ENCODE results near the gene CA10.

CA10 gene

DNA sequence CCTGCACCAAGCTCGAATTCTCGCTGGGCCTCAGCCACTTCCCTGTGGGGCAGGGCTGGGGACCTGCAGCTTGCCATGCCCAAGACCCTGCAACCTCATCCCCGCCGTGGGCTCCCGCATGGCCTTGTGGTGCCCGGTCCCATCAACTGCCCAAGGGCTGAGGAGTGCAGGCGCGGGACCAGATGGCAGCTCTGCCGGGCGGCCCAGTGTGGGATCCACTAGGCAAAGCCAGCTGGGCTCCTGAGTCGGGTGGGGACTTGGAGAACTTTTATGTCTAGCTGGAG is 489.6 kb downstream of the CA10 start:
- no peak for DNase-seq (ENCODE audit: low read depth, low spot score)
- H3K4me3 ChIP-seq (ENCODE audit: low read depth, low read length) = no peak overlapping the region
- ChIA-PET POLR2A (no interaction called here), CTCF (no interaction called here)
- TF ChIP-seq, protein P1, sequence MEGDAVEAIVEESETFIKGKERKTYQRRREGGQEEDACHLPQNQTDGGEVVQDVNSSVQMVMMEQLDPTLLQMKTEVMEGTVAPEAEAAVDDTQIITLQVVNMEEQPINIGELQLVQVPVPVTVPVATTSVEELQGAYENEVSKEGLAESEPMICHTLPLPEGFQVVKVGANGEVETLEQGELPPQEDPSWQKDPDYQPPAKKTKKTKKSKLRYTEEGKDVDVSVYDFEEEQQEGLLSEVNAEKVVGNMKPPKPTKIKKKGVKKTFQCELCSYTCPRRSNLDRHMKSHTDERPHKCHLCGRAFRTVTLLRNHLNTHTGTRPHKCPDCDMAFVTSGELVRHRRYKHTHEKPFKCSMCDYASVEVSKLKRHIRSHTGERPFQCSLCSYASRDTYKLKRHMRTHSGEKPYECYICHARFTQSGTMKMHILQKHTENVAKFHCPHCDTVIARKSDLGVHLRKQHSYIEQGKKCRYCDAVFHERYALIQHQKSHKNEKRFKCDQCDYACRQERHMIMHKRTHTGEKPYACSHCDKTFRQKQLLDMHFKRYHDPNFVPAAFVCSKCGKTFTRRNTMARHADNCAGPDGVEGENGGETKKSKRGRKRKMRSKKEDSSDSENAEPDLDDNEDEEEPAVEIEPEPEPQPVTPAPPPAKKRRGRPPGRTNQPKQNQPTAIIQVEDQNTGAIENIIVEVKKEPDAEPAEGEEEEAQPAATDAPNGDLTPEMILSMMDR (IDR thresholded peaks at IDR 0.05; ENCODE audit: insufficient read depth, low read length, missing control alignments) = no peak

DNA sequence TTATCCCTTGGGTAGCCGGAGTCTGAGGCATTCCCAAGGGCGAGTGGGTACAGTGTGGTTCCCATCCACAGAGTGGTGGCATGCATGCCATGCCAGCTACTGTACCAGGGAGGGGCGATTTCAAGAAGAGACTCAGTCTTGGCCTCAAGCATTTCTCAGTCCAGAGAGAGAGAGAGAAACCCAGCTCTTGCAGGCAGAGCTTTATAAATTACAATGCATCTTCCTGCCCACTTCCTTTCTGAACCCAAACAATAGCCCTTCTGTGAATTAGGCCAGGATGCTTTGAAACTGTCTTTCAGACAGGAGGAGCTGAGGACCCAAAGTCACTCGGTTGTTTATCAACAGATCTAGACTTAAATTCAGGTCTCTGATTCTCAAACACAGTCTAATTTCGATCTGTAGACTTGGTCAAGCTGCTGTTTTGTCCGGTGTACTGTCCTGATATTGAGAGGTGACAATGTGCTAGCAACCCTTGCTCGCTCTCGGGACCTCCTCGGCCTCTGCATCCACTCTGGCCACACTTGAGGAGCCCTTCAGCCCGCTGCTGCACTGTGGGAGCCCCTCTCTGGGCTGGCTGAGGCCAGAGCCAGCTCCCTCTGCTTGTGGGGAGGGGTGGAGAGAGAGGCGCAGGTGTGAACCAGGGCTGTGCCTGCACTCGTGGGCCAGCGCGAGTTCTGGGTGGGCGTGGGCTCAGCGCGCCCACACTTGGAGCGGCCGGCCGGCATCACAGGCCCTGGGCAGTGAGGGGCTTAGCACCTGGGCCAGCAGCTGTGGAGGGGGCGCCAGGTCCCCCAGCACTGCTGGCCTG is 490.2 kb downstream of the CA10 start:
- no peak for DNase-seq (ENCODE audit: low read depth, low spot score)
- TF ChIP-seq, protein P1 (IDR thresholded peaks at IDR 0.05; ENCODE audit: insufficient read depth, low read length, missing control alignments) = no peak
- CTCF ChIA-PET = no interaction called here
- no peak overlapping the region for H3K4me3 ChIP-seq (ENCODE audit: low read depth, low read length)
- POLR2A ChIA-PET = no interaction called here

DNA sequence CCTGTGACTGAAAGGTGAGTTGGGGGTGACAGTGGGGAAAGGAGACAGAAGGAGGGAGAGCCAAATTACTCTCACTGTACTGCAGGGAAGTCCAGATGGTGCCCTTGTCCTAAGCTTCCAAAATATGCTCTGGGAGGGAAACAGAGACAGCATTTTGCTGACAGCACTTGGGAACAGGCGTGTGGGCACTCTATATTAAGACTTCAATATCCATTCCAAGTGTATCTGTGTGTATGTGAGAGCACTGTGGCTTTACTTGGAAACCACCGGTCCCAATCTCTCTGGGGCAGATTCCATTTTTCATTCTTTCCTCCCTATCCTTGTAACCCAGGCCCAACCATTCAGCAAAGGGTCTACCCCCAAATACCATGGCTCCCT is 490.8 kb downstream of the CA10 start:
- TF ChIP-seq, protein P1 (IDR thresholded peaks at IDR 0.05; ENCODE audit: insufficient read depth, low read length, missing control alignments) = no peak
- POLR2A ChIA-PET = no interaction called here
- no peak for DNase-seq (ENCODE audit: low read depth, low spot score)
- CTCF ChIA-PET = no interaction called here
- no peak overlapping the region for H3K4me3 ChIP-seq (ENCODE audit: low read depth, low read length)

DNA sequence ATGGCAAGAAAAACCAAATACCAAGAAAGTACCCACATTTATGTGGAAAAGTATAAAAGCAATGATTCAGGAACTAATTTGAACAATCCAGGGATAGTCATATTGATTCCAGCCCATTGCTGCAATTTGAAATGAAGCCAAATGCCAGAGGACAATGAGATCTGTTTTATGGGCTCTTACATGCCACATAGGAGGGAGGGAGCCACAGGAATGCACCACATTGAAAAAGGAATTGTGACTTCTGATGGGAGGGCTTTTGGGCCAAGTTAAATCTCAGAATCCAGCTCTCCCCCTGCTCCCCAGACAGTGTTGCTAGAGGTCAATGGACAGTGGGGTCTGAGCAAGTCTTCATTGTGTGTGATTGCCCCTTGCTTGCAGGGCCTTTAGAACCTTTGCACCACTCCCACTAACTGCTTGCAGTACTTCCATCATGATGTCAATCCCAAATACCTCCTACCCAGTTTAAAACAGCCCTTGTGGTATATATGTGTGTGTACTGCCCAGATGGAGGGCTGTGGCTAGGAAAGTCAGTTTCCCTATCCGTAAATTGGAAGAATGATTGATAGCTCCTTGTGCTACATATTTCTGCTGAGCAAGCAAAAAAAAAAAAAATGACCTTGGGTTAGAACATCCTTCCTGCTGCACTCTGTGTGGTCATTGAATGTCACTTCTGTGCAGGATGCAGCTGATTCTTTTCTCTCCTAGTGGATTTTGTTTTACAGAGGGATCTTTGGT is 491.4 kb downstream of the CA10 start:
- TF ChIP-seq, protein P1 (IDR thresholded peaks at IDR 0.05; ENCODE audit: insufficient read depth, low read length, missing control alignments) = no peak
- ChIA-PET POLR2A (no interaction called here), CTCF (no interaction called here)
- DNase-seq (ENCODE audit: low read depth, low spot score) = no peak
- no peak overlapping the region for H3K4me3 ChIP-seq (ENCODE audit: low read depth, low read length)

DNA sequence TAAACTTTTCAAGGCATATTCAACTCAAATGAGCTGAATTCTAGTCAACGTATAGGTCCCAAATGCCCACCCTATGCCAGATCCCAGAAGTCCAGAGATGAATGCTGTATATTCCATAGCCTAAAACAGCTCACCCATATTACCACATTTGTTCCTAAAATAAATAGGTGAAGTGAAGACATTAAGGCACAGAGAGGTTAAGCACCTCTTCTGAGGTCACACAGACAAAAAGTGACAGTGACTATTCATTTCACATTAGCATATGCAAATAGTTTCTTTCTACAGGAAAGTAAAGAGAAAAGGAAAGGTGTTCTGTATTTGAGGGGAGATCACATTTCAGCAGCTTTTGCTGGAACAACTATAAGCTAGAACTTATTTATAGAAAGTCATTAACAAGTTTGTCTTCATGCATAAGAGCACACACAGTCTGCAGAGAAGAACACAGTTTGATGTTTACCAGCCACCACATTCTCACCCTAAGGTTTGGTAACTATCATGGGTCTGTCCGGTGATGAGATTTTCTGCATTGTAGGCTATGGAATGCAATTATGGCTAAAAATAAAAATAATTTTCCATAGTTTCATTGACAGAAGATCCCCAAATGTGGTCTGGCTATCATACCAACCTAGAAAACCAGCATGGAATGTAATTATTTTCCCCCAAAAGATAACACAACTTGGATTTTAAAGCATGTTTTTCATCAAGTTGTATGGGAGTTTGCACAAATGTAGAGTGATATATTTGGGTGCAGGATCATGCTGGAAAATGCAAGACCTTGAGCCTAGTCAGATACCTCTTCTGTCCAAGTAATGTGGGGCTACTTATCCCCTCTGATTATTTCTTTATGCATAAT is 496.1 kb downstream of the CA10 start:
- ChIA-PET POLR2A (no interaction called here), CTCF (no interaction called here)
- TF ChIP-seq, protein P1 (IDR thresholded peaks at IDR 0.05; ENCODE audit: insufficient read depth, low read length, missing control alignments) = no peak
- no peak for DNase-seq (ENCODE audit: low read depth, low spot score)
- no peak overlapping the region for H3K4me3 ChIP-seq (ENCODE audit: low read depth, low read length)

DNA sequence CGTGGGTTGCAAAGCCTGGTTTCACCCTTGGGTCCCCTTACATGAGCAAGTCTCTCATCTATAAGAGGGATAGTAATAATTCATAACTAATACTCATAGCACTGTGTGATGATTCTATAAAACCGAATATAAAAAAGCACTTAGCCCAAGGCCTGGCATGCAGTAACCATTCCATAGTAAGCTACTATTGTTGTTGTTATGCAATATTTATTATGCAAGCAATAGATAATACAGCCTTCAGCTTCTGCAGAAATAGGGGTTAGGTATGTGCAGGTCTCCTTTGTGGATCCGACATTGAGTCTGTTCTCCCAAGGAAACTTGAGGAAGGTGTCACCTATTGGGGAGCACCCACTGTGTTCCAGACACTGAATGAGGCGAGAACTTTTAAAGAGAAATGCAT is 497.1 kb downstream of the CA10 start:
- no peak overlapping the region for H3K4me3 ChIP-seq (ENCODE audit: low read depth, low read length)
- POLR2A ChIA-PET = no interaction called here
- CTCF ChIA-PET = no interaction called here

More for the DNA sequence above, 497.1 kb downstream of the CA10 start:
- no peak for DNase-seq (ENCODE audit: low read depth, low spot score)
- TF ChIP-seq, protein P1 (IDR thresholded peaks at IDR 0.05; ENCODE audit: insufficient read depth, low read length, missing control alignments) = no peak

Data from AG04449 (cell line).